NCI-H1105 (cell line): Measurements from ENCODE around the gene LHFPL2.
"Not testable (repeated sequence)": the region's sequence is repeated elsewhere in the genome, so short reads cannot be mapped to it uniquely, and the experiment has no call there.

Experiments
- DNase-seq: peaks from one replicate; lab custom pipeline; 2025; lab: John Stamatoyannopoulos, UW

The LHFPL2 gene

GRCh38 chr5:78666975-78667374 lies 18.4 kb upstream of the LHFPL2 start:
- DNase-seq, result not testable (repeated sequence)

GRCh38 chr5:78666041-78666444 lies 17.5 kb upstream of the LHFPL2 start:
- DNase-seq, result no peak

GRCh38 chr5:78665534-78665933 lies 17.0 kb upstream of the LHFPL2 start:
- no peak for DNase-seq

DNA sequence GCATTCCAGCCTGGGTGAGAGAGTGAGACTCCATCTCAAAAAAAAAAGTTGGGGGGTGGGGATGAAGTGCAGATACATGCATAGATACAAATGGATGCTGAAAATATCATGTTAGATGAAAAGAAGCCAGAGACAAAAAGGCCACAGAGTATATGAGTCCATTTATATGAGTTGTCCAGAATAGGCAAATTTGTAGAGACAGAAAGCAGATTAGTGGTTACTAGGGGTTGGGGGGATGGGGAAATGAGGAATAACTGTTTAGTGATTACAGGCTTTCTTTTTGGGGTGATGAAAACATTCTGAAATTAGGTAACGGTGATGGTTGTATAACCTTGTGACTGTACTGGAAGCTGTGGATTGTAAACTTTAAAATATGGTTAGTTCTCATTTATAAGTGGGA lies 13.8 kb upstream of the LHFPL2 start:
- DNase-seq, result no peak

GRCh38 chr5:78661691-78662090 lies 13.1 kb upstream of the LHFPL2 start:
- no peak for DNase-seq

GRCh38 chr5:78661044-78661443 lies 12.5 kb upstream of the LHFPL2 start:
- no peak for DNase-seq

GRCh38 chr5:78660401-78660800 lies 11.8 kb upstream of the LHFPL2 start:
- DNase-seq, result no peak

DNA sequence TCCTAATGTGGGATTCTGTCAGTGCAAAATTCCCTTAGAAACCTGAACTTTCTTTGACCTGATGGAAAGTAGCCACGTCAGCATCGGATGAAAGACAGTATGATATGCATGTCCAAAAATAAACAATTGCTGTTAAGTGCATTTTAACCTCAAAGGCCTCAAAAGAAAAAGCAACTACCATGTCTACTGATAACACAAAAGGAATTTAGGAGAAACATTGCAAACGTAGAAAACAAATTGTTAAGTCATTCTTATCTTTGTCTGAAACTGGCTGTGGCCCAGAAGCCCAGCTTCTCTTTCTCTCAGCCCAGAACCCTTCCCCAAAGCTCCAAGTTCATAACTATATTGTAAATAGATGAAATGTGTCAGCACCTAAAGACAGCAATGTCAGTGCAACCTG lies 11.1 kb upstream of the LHFPL2 start:
- DNase-seq, result no peak

GRCh38 chr5:78659114-78659513 lies 10.5 kb upstream of the LHFPL2 start:
- DNase-seq, result no peak

GRCh38 chr5:78657201-78657600 lies 8.6 kb upstream of the LHFPL2 start:
- DNase-seq, result no peak

- DNase-seq, result no peak
Observed at GRCh38 chr5:78655746-78656290, 7.2 kb upstream of the LHFPL2 start.

DNA sequence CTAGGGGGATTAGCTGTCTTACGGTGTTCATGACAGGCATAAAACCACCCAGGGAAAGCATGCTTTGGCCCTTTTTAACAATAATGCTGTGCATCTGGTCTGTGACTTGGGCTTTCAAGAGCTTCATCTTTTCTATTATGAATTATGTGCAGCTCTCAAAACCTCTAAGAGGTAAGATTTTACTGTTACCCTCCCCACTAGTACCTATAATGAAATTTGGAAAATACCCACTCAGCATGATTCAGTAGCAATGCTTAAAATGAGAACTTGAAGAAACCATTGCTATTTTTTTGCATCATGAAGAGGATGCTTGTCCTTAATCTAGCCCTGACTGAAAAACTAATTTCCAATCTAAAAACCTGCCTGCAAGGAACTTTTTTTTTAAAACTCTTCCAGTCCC lies 5.8 kb upstream of the LHFPL2 start:
- no peak for DNase-seq

- DNase-seq, result no peak
Observed at GRCh38 chr5:78653681-78654366, 5.3 kb upstream of the LHFPL2 start.

- no peak for DNase-seq
Observed at GRCh38 chr5:78653031-78653430, 4.5 kb upstream of the LHFPL2 start.

GRCh38 chr5:78651468-78651867 lies 2.9 kb upstream of the LHFPL2 start:
- DNase-seq, result no peak

GRCh38 chr5:78650531-78650930 lies 2.0 kb upstream of the LHFPL2 start:
- no peak for DNase-seq

DNA sequence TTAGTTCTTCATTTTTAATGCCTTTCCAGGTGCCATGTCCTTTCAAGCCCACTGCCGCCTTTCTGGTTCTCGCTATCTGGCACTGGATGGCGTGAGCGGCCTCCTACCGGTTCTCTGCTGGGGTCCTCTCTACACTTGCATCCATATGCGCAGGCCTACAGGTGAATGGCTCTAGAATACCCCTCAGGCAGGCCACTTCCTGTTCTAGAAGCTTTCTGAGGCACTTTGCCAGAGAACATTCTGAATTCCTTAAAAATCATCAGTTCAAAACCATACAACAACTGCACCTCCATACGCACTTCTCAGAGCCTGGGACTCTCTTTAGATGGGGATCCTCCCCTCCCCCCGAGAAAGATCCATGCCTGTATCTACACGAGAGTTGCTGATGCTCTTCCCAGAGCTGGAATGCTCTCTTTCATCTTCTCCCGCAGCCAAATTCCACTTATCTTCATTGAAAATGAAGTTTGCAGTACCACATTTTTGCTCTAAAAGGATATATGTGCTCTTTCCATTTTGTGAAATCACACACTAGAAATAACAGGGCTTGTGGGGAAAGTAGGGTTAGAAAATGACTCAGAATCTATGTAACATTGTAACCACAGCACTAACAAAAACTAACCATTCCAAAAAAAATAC lies 1.4 kb upstream of the LHFPL2 start:
- DNase-seq, result no peak

DNA sequence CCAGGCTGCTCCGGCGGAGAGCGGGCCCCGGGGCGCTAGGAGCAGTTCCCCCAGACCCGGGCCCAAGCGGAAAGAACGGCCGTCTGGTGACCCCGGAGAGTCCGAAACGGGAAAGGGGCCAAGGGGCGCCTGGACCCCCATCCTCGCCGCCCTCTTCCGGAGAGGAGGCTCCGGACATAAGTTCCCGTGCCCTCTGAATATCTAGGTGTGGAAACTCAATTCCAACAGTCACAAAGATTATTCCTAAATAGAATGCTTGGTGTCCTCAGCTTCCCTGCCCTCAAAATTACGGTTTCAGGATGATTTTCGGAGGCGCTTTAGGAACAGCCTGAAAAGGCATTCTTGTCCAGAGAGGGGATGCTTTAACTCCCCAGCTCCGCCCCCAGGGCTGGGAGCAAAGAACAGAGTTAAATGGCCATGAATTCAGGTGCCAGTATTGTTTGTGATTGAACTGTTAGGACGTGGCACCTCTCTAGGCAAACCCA lies 681 bp upstream of the LHFPL2 start:
- DNase-seq, result no peak

DNA sequence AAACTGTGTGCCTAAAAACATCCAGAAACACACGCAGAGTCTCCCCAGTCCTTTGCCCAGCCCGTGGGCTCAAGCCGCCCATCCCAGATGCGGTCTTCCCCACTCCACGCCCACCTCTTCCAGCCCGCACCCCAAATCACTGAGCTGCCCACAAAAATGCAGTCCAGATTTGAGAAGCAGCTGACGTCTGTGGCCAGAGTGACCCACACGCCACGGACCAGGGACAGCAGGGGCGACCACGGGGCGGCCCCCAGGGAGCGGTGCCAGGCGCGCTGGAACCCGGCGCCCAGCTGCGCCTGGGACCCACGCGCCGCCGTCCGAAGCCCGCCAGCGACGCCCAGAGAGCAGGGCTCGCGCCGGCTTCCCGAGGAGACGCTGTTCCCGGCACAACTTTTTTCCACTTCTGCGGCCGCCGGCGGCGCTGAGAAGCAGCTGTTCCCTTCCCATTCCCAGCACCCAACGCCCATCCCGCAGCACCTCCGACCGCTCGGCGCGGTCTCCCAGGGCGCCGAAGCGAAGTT lies 674 bp downstream of the LHFPL2 start:
- DNase-seq, result peak; percentile 30

- no peak for DNase-seq
Observed at GRCh38 chr5:78647351-78647818, 1.2 kb downstream of the LHFPL2 start.

GRCh38 chr5:78644741-78645300 lies 3.8 kb downstream of the LHFPL2 start:
- no peak for DNase-seq

DNA sequence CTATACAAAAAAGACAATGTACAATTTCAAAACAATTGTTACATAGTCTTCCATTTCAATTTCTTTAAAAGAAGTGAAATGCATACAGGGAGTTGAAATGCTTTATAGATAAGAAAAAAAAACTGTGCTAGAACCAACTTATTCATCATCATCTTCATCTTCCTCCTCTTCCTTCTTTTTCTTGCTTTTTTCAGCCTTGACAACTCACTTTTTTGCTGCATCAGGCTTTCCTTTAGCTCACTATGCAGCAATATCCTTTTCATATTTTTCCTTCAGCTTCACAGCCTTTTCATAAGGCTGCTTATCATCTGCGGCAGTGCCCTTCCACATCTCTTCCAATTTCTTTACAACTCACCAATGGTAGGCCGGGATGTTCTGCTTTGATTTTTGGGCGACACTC lies 4.4 kb downstream of the LHFPL2 start:
- no peak for DNase-seq

DNA sequence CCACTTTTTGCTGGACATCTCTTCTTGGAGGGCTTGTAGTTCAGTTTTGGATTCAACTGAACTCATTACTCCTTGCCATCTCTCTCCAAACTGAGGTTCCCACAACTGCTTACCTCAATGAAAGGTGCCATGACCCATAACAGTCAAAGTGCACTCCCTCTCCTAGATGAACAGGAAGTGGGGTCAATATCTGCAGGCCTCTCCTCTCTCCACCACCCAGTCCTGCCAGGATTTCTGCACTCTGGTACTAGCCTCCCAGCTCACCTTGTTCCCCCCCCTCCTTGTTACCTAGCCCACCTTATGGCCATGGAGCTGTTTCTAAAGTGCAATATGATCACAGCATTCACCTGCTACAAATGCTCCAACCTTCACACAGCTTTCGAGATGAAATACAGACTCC lies 5.9 kb downstream of the LHFPL2 start:
- no peak for DNase-seq
